ENCODE results near the gene SLC38A8. TPM values are rescaled to one million over a fixed set of nuclear protein-coding genes. Genes with fewer than 3 reads are reported as not detected.

SLC38A8 gene
- total RNA-seq, 3 donors from 2014 or later = not detected

DNA sequence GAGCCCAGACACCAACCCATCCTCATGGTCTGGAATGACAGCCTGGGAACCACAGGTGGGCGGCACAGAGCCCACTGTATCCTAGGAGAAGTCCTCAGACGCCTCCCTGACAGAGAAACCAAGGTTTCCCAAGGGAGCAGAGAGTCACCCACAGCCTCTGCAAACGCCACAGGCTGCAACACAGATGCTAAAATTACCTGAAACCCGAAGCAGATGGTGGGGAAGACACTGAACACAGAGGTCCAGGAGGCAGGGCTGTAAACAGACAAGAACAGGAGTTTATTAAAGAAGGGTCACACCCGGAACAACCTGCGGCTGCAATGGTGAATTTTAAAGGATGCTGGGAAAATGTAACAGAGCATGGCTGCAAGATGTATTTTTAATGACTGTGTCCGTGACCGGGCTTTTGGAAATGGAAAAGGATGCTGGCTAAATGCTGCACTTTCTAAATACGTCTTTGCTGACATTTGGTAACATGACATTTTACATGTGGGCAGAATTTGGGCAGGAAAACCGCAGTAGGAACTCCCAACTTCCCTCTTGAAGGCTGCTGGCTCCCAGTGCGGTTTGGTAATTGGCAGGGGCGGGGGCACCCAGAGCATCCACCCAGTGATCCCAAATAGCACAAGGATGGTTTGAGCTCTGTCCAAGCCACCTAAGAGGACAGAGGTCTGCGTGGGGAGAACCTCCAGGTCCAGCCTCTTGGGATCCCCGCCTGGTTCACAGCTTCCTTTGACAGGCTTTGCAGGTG lies 13.1 kb downstream of the SLC38A8 start:
- no peak overlapping the region for H3K4me3 ChIP-seq
- H3K27ac ChIP-seq = no peak overlapping the region
- TF ChIP-seq CTCF (IDR thresholded peaks at IDR 0.05) (no peak), POLR2A (IDR thresholded peaks at IDR 0.05) (no peak), POLR2AphosphoS5 (IDR thresholded peaks at IDR 0.05) (no peak)
- H3K27me3 ChIP-seq = peaks cover 0 to 3% of the 10 kb centered on the region in 2 donors
- DNase-seq (ENCODE audit: low spot score in 2 of 2) = no peak
- intact Hi-C loops (cut with DNase I; ENCODE audit: low total_unique reads) = no loop called here
- no peaks in the 10 kb centered on the region for H3K9me3 ChIP-seq
- H3K36me3 ChIP-seq = no peaks in the 10 kb centered on the region
- H3K4me1 ChIP-seq = no peaks in the 10 kb centered on the region

GRCh38 chr16:84027625-84028024 lies 15.0 kb downstream of the SLC38A8 start:
- no peak for DNase-seq (ENCODE audit: low spot score in 2 of 2)
- TF ChIP-seq POLR2AphosphoS5 (IDR thresholded peaks at IDR 0.05) = no peak
- no peak for TF ChIP-seq CTCF (IDR thresholded peaks at IDR 0.05)
- TF ChIP-seq POLR2A (IDR thresholded peaks at IDR 0.05) = no peak
- intact Hi-C loops (cut with DNase I; ENCODE audit: low total_unique reads) = no loop called here
- no peak overlapping the region for H3K27ac ChIP-seq
- no peaks in the 10 kb centered on the region for H3K36me3 ChIP-seq
- no peaks in the 10 kb centered on the region for H3K9me3 ChIP-seq
- H3K27me3 ChIP-seq = peaks cover 0 to 3% of the 10 kb centered on the region in 2 donors
- H3K4me3 ChIP-seq = no peak overlapping the region
- no peaks in the 10 kb centered on the region for H3K4me1 ChIP-seq

- intact Hi-C loops (cut with DNase I; ENCODE audit: low total_unique reads) = no loop called here
- Histone ChIP-seq H3K4me3 (no peak overlapping the region), H3K27ac (no peak overlapping the region), H3K4me1 (no peaks in the 10 kb centered on the region), H3K27me3 (peaks cover 0 to 3% of the 10 kb centered on the region in 2 donors), H3K36me3 (no peaks in the 10 kb centered on the region), H3K9me3 (peaks cover 0 to 6% of the 10 kb centered on the region in 2 donors)
- DNase-seq (ENCODE audit: low spot score in 2 of 2) = no peak
- TF ChIP-seq POLR2AphosphoS5 (IDR thresholded peaks at IDR 0.05) (no peak), CTCF (IDR thresholded peaks at IDR 0.05) (no peak), POLR2A (IDR thresholded peaks at IDR 0.05) (no peak)
Measured at GRCh38 chr16:84026606-84027005, 16.0 kb downstream of the SLC38A8 start.

DNA sequence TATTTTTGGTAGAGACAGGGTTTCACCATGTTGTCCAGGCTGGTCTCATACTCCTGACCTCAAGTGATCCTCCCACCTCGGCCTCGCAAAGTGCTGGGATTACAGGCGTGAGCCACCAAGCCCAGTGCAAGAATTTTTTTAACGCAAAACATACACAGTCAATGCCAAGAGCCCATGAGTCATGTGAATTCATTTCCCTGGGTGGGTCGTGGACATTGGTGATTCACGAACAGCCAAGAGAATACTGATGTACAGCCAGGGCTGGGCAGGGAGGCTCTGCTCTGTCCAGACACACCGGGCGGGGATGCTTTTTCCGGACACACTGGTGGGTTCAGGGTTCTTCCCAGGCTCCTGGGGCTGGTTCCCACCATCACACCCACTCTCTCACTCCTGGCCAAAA lies 17.7 kb downstream of the SLC38A8 start:
- Histone ChIP-seq H3K27me3 (peaks cover 0 to 3% of the 10 kb centered on the region in 2 donors), H3K4me1 (no peaks in the 10 kb centered on the region), H3K9me3 (peaks cover 0 to 15% of the 10 kb centered on the region in 2 donors), H3K36me3 (no peaks in the 10 kb centered on the region), H3K27ac (no peak overlapping the region), H3K4me3 (no peak overlapping the region)
- intact Hi-C loops (cut with DNase I; ENCODE audit: low total_unique reads) = no loop called here
- TF ChIP-seq POLR2AphosphoS5 (IDR thresholded peaks at IDR 0.05) = no peak
- no peak for TF ChIP-seq CTCF (IDR thresholded peaks at IDR 0.05)
- no peak for TF ChIP-seq POLR2A (IDR thresholded peaks at IDR 0.05)
- no peak for DNase-seq (ENCODE audit: low spot score in 2 of 2)

DNA sequence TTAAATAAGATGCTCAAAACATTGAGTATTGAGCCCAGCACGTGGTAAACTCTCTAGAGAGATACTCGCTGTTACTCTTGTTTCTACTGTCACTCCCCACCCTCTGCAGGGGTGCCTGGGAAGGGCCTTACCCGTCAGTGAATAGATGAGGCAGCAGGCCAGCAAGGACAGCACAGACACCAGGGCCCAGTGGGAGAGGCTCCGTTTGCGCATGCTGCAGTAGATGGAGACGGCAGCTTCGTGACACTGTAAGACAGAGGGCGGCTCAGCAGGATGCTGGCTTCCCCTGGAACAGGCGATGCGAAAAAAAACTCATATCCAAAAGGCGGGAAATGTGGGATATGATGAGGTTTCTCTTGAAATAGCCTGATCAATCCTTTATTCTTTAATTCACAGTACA lies 20.0 kb downstream of the SLC38A8 start:
- H3K9me3 ChIP-seq = peaks cover 0 to 15% of the 10 kb centered on the region in 2 donors
- H3K36me3 ChIP-seq = no peaks in the 10 kb centered on the region
- H3K27ac ChIP-seq = no peak overlapping the region
- H3K4me1 ChIP-seq = no peaks in the 10 kb centered on the region
- DNase-seq (ENCODE audit: low spot score in 2 of 2) = no peak
- no peak overlapping the region for H3K4me3 ChIP-seq
- no peak for TF ChIP-seq POLR2A (IDR thresholded peaks at IDR 0.05)
- no peak for TF ChIP-seq POLR2AphosphoS5 (IDR thresholded peaks at IDR 0.05)
- no peak for TF ChIP-seq CTCF (IDR thresholded peaks at IDR 0.05)
- H3K27me3 ChIP-seq = peaks cover 0 to 3% of the 10 kb centered on the region in 2 donors
- intact Hi-C loops (cut with DNase I; ENCODE audit: low total_unique reads) = no loop called here
